ENCODE data around the gene DDX3X.
"Not testable (repeated sequence)": the region's sequence is repeated elsewhere in the genome, so short reads cannot be mapped to it uniquely, and the experiment has no call there.

The DDX3X gene

GRCh38 chrX:41308884-41309647, 24.9 kb upstream of the DDX3X start:
- in situ Hi-C loops (cut with HindIII; ENCODE audit: low pct_ligation_motif_present, low sequenced_read_pairs): no loop called here
- Histone ChIP-seq H3K36me3 (replicated peaks) (no peaks in the 10 kb centered on the region), H3K27me3 (replicated peaks) (no peaks in the 10 kb centered on the region), H3K27ac (no peak overlapping the region), H3K4me3 (ENCODE audit: low read depth, low read length) (no peak overlapping the region)
- no peak for DNase-seq
- no peak for TF ChIP-seq CTCF (IDR thresholded peaks at IDR 0.05; ENCODE audit: low read depth, low read length, missing control alignments)

GRCh38 chrX:41312786-41313185, 21.2 kb upstream of the DDX3X start:
- Histone ChIP-seq H3K4me3 (ENCODE audit: low read depth, low read length) (no peak overlapping the region), H3K27ac (no peak overlapping the region), H3K27me3 (replicated peaks) (no peaks in the 10 kb centered on the region), H3K36me3 (replicated peaks) (no peaks in the 10 kb centered on the region)
- no peak for TF ChIP-seq CTCF (IDR thresholded peaks at IDR 0.05; ENCODE audit: low read depth, low read length, missing control alignments)
- in situ Hi-C loops (cut with HindIII; ENCODE audit: low pct_ligation_motif_present, low sequenced_read_pairs): no loop called here
- no peak for DNase-seq

GRCh38 chrX:41313419-41313818, 20.5 kb upstream of the DDX3X start:
- peak overlapping the region; percentile 69 for H3K27ac ChIP-seq
- H3K4me3 ChIP-seq (ENCODE audit: low read depth, low read length): no peak overlapping the region
- peak; percentile 88 for DNase-seq
- TF ChIP-seq CTCF (IDR thresholded peaks at IDR 0.05; ENCODE audit: low read depth, low read length, missing control alignments): no peak
- H3K36me3 ChIP-seq (replicated peaks): no peaks in the 10 kb centered on the region
- no peaks in the 10 kb centered on the region for H3K27me3 ChIP-seq (replicated peaks)
- in situ Hi-C loops (cut with HindIII; ENCODE audit: low pct_ligation_motif_present, low sequenced_read_pairs): no loop called here

- Histone ChIP-seq H3K36me3 (replicated peaks) (no peaks in the 10 kb centered on the region), H3K27me3 (replicated peaks) (no peaks in the 10 kb centered on the region), H3K27ac (no peak overlapping the region), H3K4me3 (ENCODE audit: low read depth, low read length) (no peak overlapping the region)
- in situ Hi-C loops (cut with HindIII; ENCODE audit: low pct_ligation_motif_present, low sequenced_read_pairs): no loop called here
- no peak for DNase-seq
- TF ChIP-seq CTCF (IDR thresholded peaks at IDR 0.05; ENCODE audit: low read depth, low read length, missing control alignments): no peak
Measured at GRCh38 chrX:41314204-41314603, 19.8 kb upstream of the DDX3X start.

GRCh38 chrX:41314881-41315280, 19.1 kb upstream of the DDX3X start:
- no peak overlapping the region for H3K27ac ChIP-seq
- in situ Hi-C loops (cut with HindIII; ENCODE audit: low pct_ligation_motif_present, low sequenced_read_pairs): no loop called here
- TF ChIP-seq CTCF (IDR thresholded peaks at IDR 0.05; ENCODE audit: low read depth, low read length, missing control alignments): no peak
- H3K27me3 ChIP-seq (replicated peaks): no peaks in the 10 kb centered on the region
- H3K36me3 ChIP-seq (replicated peaks): no peaks in the 10 kb centered on the region
- no peak for DNase-seq
- H3K4me3 ChIP-seq (ENCODE audit: low read depth, low read length): no peak overlapping the region

GRCh38 chrX:41316266-41316665, 17.7 kb upstream of the DDX3X start:
- H3K36me3 ChIP-seq (replicated peaks); H3K4me3 ChIP-seq (ENCODE audit: low read depth, low read length); DNase-seq; H3K27me3 ChIP-seq (replicated peaks); in situ Hi-C loops (cut with HindIII; ENCODE audit: low pct_ligation_motif_present, low sequenced_read_pairs); H3K27ac ChIP-seq: not testable (repeated sequence)

All from brain microvascular endothelial cell (primary cell).